Stimulated activated CD4-positive, alpha-beta T cell treated with anti-CD3 and anti-CD28 coated beads, Interleukin-2, amount 100 ng/mL, for 48 hours (primary cell): ENCODE data around the gene GRK5.

Experiments
- DNase-seq, 2 donors: peaks; one replicate each; pipeline ENCODE4 v3.0.0-alpha.2; 2020

GRK5 gene

GRCh38 chr10:119409906-119410305 is 202.5 kb downstream of the GRK5 start:
- DNase-seq = no peak

GRCh38 chr10:119410361-119411116 is 203.2 kb downstream of the GRK5 start:
- no peak for DNase-seq

- no peak for DNase-seq
Observed at GRCh38 chr10:119412244-119413092, 205.1 kb downstream of the GRK5 start.

- no peak for DNase-seq
Observed at GRCh38 chr10:119413093-119413453, 205.7 kb downstream of the GRK5 start.

- no peak for DNase-seq
Observed at GRCh38 chr10:119413471-119414080, 206.2 kb downstream of the GRK5 start.

GRCh38 chr10:119414081-119414611 is 206.8 kb downstream of the GRK5 start:
- DNase-seq = no peak

- DNase-seq = no peak
Observed at GRCh38 chr10:119415121-119415520, 207.8 kb downstream of the GRK5 start.

GRCh38 chr10:119415536-119416503 is 208.4 kb downstream of the GRK5 start:
- no peak for DNase-seq

- DNase-seq = peak; percentile 61 to 67
Observed at GRCh38 chr10:119416855-119417254, 209.5 kb downstream of the GRK5 start.

GRCh38 chr10:119417852-119418251 is 210.5 kb downstream of the GRK5 start:
- no peak for DNase-seq

GRCh38 chr10:119418362-119418761 is 211.0 kb downstream of the GRK5 start:
- DNase-seq = no peak

GRCh38 chr10:119419931-119420330 is 212.6 kb downstream of the GRK5 start:
- no peak for DNase-seq

- DNase-seq = no peak
Observed at GRCh38 chr10:119420950-119421875, 213.8 kb downstream of the GRK5 start.

- no peak for DNase-seq
Observed at GRCh38 chr10:119421891-119422681, 214.7 kb downstream of the GRK5 start.

GRCh38 chr10:119422682-119423509 is 215.5 kb downstream of the GRK5 start:
- DNase-seq = no peak

- DNase-seq = no peak
Observed at GRCh38 chr10:119423510-119424257, 216.3 kb downstream of the GRK5 start.

- DNase-seq = no peak
Observed at GRCh38 chr10:119424258-119424975, 217.0 kb downstream of the GRK5 start.
